Measurements from ENCODE around the gene EREG. TPM values are rescaled to one million over a fixed set of nuclear protein-coding genes. Genes with fewer than 3 reads are reported as not detected.

Gene EREG
- total and polyA plus RNA-seq, 2 experiments from 2014 or later: not detected

DNA sequence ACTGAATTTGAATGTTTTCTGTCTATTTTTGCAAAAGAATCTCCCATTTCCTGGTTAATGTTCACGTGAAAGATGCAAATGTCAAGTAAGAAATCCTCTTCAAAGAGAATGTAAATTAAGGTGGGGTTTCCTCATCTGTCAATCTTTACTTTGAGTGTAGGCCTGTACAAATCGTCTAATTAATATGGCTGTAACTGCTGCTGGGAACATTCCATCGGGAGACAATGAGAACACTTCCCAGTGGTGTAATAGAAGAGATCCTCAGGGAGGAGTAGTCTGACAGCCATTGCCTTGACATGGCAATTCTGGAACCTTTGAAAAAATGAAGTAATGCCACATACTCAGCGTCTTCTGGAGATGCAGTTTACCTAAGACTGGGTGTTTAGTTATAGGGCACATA lies 3.7 kb downstream of the EREG start:
- no peak for DNase-seq (ENCODE audit: low read depth in 1 of 2, low spot score in 1 of 2)
- Histone ChIP-seq H3K27me3 (peaks cover 39% of the 10 kb centered on the region), H3K4me3 (no peak overlapping the region), H3K9me3 (ENCODE audit: low read depth) (no peaks in the 10 kb centered on the region), H3K4me1 (ENCODE audit: low read depth) (peaks cover 19% of the 10 kb centered on the region), H3K27ac (no peak overlapping the region), H3K36me3 (no peaks in the 10 kb centered on the region)
- no peak for TF ChIP-seq CTCF (IDR thresholded peaks at IDR 0.05; ENCODE audit: low read depth, low read length)

DNA sequence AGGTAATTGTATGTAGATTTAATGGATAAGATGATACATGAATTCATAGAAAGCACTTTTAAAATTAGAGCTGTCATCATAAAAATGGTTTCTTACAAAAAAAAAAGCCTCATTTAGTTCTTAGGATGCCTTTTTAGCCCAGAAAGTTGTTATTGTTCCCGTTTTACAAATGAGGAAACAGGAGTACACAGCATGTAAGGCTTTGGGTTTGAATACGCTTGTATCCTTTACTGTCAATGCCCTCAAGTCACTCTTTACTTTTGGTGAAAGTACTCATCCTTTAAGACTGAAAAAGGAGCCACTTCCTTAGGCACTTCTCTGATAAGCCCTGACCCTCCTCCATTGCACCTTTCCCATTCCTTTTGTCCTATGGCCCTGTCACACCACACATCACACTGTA lies 4.9 kb downstream of the EREG start:
- Histone ChIP-seq H3K36me3 (no peaks in the 10 kb centered on the region), H3K27ac (no peak overlapping the region), H3K4me3 (no peak overlapping the region), H3K9me3 (ENCODE audit: low read depth) (no peaks in the 10 kb centered on the region), H3K4me1 (ENCODE audit: low read depth) (peaks cover 15% of the 10 kb centered on the region), H3K27me3 (peaks cover 26% of the 10 kb centered on the region)
- no peak for TF ChIP-seq CTCF (IDR thresholded peaks at IDR 0.05; ENCODE audit: low read depth, low read length)
- DNase-seq (ENCODE audit: low read depth in 1 of 2, low spot score in 1 of 2): no peak

DNA sequence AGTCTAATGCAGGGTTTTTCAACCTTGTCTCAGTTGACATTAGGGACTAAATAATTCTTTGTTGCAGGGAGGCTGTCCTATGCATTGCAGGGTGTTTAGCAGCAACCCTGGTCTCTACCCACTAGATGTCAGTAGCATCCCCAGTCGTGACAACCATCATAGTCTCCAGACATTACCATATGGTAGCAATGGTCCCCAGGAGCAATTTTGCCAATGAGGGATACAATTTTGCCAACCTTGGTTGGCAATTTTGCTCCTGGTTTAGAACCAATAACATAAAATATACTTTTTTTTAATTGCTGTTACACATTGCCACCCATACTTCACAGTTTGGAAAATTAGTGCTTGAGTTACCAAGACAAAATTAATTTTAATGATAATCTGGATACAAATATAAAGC lies 6.0 kb downstream of the EREG start:
- peak; percentile 85 for TF ChIP-seq CTCF (IDR thresholded peaks at IDR 0.05; ENCODE audit: low read depth, low read length)
- DNase-seq (ENCODE audit: low read depth in 1 of 2, low spot score in 1 of 2): peak; percentile 60 to 81

DNA sequence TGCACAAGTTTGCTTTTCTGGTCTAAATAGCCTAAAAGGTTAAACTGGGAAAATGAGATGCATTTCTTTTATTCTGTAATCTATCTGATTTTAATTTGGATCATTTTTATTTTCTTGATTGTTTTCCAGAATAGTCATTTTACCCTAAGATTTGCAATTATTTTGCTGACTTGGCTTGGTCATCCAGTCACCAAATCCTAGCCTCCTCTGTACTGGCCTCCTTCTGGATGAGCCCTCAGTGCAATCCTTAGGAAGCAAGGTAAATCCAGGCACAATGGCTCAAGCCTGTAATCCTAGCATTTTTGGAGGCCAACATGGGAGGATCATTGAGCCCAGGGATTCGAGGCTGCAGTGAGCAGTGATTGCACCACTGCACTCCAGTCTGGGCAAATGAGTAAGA lies 9.2 kb downstream of the EREG start:
- TF ChIP-seq CTCF (IDR thresholded peaks at IDR 0.05; ENCODE audit: low read depth, low read length): no peak
- no peaks in the 10 kb centered on the region for H3K27me3 ChIP-seq
- no peaks in the 10 kb centered on the region for H3K36me3 ChIP-seq
- no peak overlapping the region for H3K27ac ChIP-seq
- no peak for DNase-seq (ENCODE audit: low read depth in 1 of 2, low spot score in 1 of 2)
- no peak overlapping the region for H3K4me3 ChIP-seq
- H3K4me1 ChIP-seq (ENCODE audit: low read depth): no peaks in the 10 kb centered on the region
- H3K9me3 ChIP-seq (ENCODE audit: low read depth): no peaks in the 10 kb centered on the region

More for the DNA sequence above, 6.0 kb downstream of the EREG start:
- Histone ChIP-seq H3K27ac (no peak overlapping the region), H3K27me3 (peaks cover 16% of the 10 kb centered on the region), H3K36me3 (no peaks in the 10 kb centered on the region), H3K9me3 (ENCODE audit: low read depth) (no peaks in the 10 kb centered on the region), H3K4me1 (ENCODE audit: low read depth) (peaks cover 6% of the 10 kb centered on the region), H3K4me3 (no peak overlapping the region)

- Histone ChIP-seq H3K4me1 (ENCODE audit: low read depth) (no peaks in the 10 kb centered on the region), H3K4me3 (no peak overlapping the region), H3K27me3 (no peaks in the 10 kb centered on the region), H3K27ac (no peak overlapping the region), H3K9me3 (ENCODE audit: low read depth) (no peaks in the 10 kb centered on the region), H3K36me3 (no peaks in the 10 kb centered on the region)
- no peak for TF ChIP-seq CTCF (IDR thresholded peaks at IDR 0.05; ENCODE audit: low read depth, low read length)
- peak in 1 of 2 donors; percentile 83 for DNase-seq (ENCODE audit: low read depth in 1 of 2, low spot score in 1 of 2)
Observed at GRCh38 chr4:74374561-74375327, 9.8 kb downstream of the EREG start.
